Prostate gland (tissue), 2 donors: Measurements from ENCODE around the gene GLIS1.

Experiments
- CTCF ChIP-seq, 4 experiments: fragments of 200-600 bp in 2 of 4; fragments of 450-650 bp in 2 of 4; sonication (generic) in 2 of 4; IDR thresholded peaks; 1 replicate in 3 of 4; 2 replicates in 1 of 4; pipeline ENCODE4 v1.5.1; 2016 to 2019; ENCODE audit warnings: antibody characterized with exemption in 4 of 4, mild to moderate bottlenecking in 2 of 4, moderate library complexity in 2 of 4
- POLR2A ChIP-seq: fragments of 450-650 bp; IDR thresholded peaks from one replicate; pipeline ENCODE4 v1.6.1; 2016; ENCODE audit warnings: antibody characterized with exemption, mild to moderate bottlenecking

GRCh38 chr1:53547231-53547790, 191.7 kb downstream of the GLIS1 start:
- TF ChIP-seq CTCF (IDR thresholded peaks at IDR 0.05): no peak
- no peak for TF ChIP-seq POLR2A
